BLaER1 (cell line): Measurements from ENCODE around the gene NAA10.

Source experiments
- H3K27ac ChIP-seq: shearing (Covaris generic); formaldehyde crosslinking; 2 replicates; pipeline ENCODE4 v1.8.1; 2022
- H3K27me3 ChIP-seq: shearing (Covaris generic); formaldehyde crosslinking; 2 replicates; pipeline ENCODE4 v1.8.1; 2022
- H3K36me3 ChIP-seq: shearing (Covaris generic); formaldehyde crosslinking; 2 replicates; pipeline ENCODE4 v1.8.1; 2022
- H3K4me1 ChIP-seq: shearing (Covaris generic); formaldehyde crosslinking; 2 replicates; pipeline ENCODE4 v1.8.1; 2022
- H3K4me2 ChIP-seq: shearing (Covaris generic); formaldehyde crosslinking; 2 replicates; pipeline ENCODE4 v1.8.1; 2022
- H3K4me3 ChIP-seq: shearing (Covaris generic); formaldehyde crosslinking; 2 replicates; pipeline ENCODE4 v1.8.1; 2022
- H3K9ac ChIP-seq: shearing (Covaris generic); formaldehyde crosslinking; 2 replicates; pipeline ENCODE4 v1.8.1; 2022
- H3K9me3 ChIP-seq: shearing (Covaris generic); formaldehyde crosslinking; 2 replicates; pipeline ENCODE4 v1.8.1; 2022
- H4K20me1 ChIP-seq: shearing (Covaris generic); formaldehyde crosslinking; 2 replicates; pipeline ENCODE4 v1.8.1; 2022
- Cebpa-rat ChIP-seq: shearing (Covaris generic); IDR thresholded peaks from 2 replicates; pipeline ENCODE4 v1.8.1; 2022

The NAA10 gene

GRCh38 chrX:153881281-153881680 lies 53.6 kb downstream of the NAA10 start:
- Histone ChIP-seq H3K9me3 (0 out of 2 replicates have a peak, but pooled peaks cover under 1% of the 10 kb centered on the region), H4K20me1 (peaks cover 78% of the 10 kb centered on the region), H3K4me2 (peak overlapping the region; percentile 82), H3K27me3 (peaks cover 83% of the 10 kb centered on the region), H3K4me1 (peaks cover 94% of the 10 kb centered on the region), H3K4me3 (no peak overlapping the region), H3K27ac (0 out of 2 replicates have a peak overlapping the region, but pooled peaks have one; percentile 11), H3K9ac (no peak overlapping the region), H3K36me3 (no peaks in the 10 kb centered on the region)
- TF ChIP-seq Cebpa-rat: no peak

- no peak overlapping the region for H3K27ac ChIP-seq
Observed at GRCh38 chrX:153880440-153880815, 54.4 kb downstream of the NAA10 start.

GRCh38 chrX:153879741-153880439 lies 54.9 kb downstream of the NAA10 start:
- Histone ChIP-seq H3K4me3 (peak overlapping the region; percentile 52), H3K36me3 (no peaks in the 10 kb centered on the region), H3K4me2 (peak overlapping the region; percentile 82), H3K9ac (peak overlapping the region; percentile 53), H3K9me3 (no peaks in the 10 kb centered on the region), H3K27ac (peak overlapping the region; percentile 66), H3K4me1 (peaks cover 86% of the 10 kb centered on the region), H4K20me1 (peaks cover 79% of the 10 kb centered on the region), H3K27me3 (peaks cover 73% of the 10 kb centered on the region)
- no peak for TF ChIP-seq Cebpa-rat

More at GRCh38 chrX:153880440-153880815, 54.4 kb downstream of the NAA10 start:
- peaks cover 91% of the 10 kb centered on the region for H3K4me1 ChIP-seq
- H3K9me3 ChIP-seq: no peaks in the 10 kb centered on the region
- H3K4me3 ChIP-seq: peak overlapping the region; percentile 52; the same call in 1 of the 2 replicates
- peaks cover 80% of the 10 kb centered on the region for H4K20me1 ChIP-seq
- TF ChIP-seq Cebpa-rat: no peak
- peaks cover 78% of the 10 kb centered on the region for H3K27me3 ChIP-seq
- H3K9ac ChIP-seq: peak overlapping the region; percentile 41; the same call in 1 of the 2 replicates
- H3K4me2 ChIP-seq: peak overlapping the region; percentile 82
- H3K36me3 ChIP-seq: no peaks in the 10 kb centered on the region
